IMR-90 (cell line): ENCODE results near the gene CPSF2.

Experiments used
- CTCF ChIP-seq: conservative IDR thresholded peaks from 2 replicates; pipeline ENCODE4 v1.5.1; 2012; ENCODE audit warnings: mild to moderate bottlenecking, low read depth, low read length, improper control_type of control experiment
- POLR2A ChIP-seq: IDR thresholded peaks from 2 replicates; pipeline ENCODE4 v1.6.1; 2012; ENCODE audit warnings: mild to moderate bottlenecking, low read depth, low read length
- RAD21 ChIP-seq: IDR thresholded peaks from 2 replicates; pipeline ENCODE4 v1.6.1; 2012; ENCODE audit warnings: low read length, improper control_type of control experiment

GRCh38 chr14:92103363-92103989 is 18.3 kb upstream of the CPSF2 start:
- TF ChIP-seq CTCF = no peak
- TF ChIP-seq RAD21 = no peak
- no peak for TF ChIP-seq POLR2A
